ENCODE measurements around the gene CD58.

DNA sequence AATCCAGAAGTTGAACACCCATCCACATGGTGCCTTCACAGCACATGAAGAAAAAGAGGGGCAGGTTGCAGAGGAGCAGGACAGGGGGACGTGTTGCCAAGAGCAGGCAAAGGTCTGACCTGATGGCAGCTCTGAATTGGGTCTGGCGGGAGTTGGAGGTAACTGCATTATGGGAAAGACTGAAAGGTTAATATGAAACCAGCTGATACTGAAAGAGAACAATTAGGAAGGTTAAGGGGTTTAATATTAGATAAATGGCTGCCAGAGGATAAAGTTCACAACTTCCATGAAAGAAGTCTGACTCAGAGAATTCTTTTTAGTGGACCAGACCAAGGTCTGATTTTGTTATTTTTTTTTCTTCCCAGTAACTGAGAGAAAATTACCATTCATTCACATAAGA lies 76.1 kb downstream of the CD58 start:
- TF ChIP-seq CTCF (IDR thresholded peaks at IDR 0.05; ENCODE audit: insufficient read depth, low read length, poor library complexity, severe bottlenecking) (no peak), EZH2phosphoT487 (conservative IDR thresholded peaks at IDR 0.05; ENCODE audit: low read length) (no peak)
